HEK293 (cell line): Measurements from ENCODE around the gene FAM168A.

Experiments
- CTCF ChIA-PET: fragments of 350-600 bp; formaldehyde crosslinking; extraction: SDS; loops from one replicate; lab custom pipeline; 2021; ENCODE audit warnings: antibody characterized with exemption; lab: Yijun Ruan, JAX
- POLR2A ChIA-PET: fragments of 300-600 bp; formaldehyde crosslinking; extraction: SDS; loops from one replicate; lab custom pipeline; 2020; ENCODE audit warnings: antibody characterized with exemption, inconsistent platforms; lab: Yijun Ruan, JAX
- H3K27ac ChIP-seq: fragments of 200-500 bp; sonication (Bioruptor generic); 2 replicates; pipeline ENCODE4 v1.5.1; 2014; ENCODE audit warnings: low read depth, low read length, control low read depth, inconsistent platforms; ENCODE audit errors: extremely low read depth
- H3K36me3 ChIP-seq, 2 experiments: fragments of 200-500 bp in 1 of 2; sonication (Bioruptor generic) in 1 of 2; 1 replicate in 1 of 2; 2 replicates in 1 of 2; pipeline ENCODE4 v1.5.1; 2014 to 2017; ENCODE audit warnings: inconsistent platforms in 2 of 2, low read length in 2 of 2; ENCODE audit not compliant: control insufficient read depth in 2 of 2, insufficient read depth in 1 of 2
- H3K4me1 ChIP-seq: fragments of 200-500 bp; sonication (Bioruptor generic); 2 replicates; pipeline ENCODE4 v1.5.1; 2014; ENCODE audit warnings: mild to moderate bottlenecking, low read length, inconsistent platforms; ENCODE audit not compliant: control insufficient read depth, insufficient read depth
- H3K4me3 ChIP-seq: 2 replicates; pipeline ENCODE4 v1.5.1; 2011; ENCODE audit warnings: low read depth, mild to moderate bottlenecking, control low read depth, low read length, moderate library complexity
- H3K9me3 ChIP-seq: fragments of 200-500 bp; sonication (Bioruptor generic); 2 replicates; pipeline ENCODE4 v1.5.1; 2014; ENCODE audit warnings: low read depth, low read length, inconsistent platforms; ENCODE audit not compliant: control insufficient read depth, insufficient read depth
- ELK4 ChIP-seq: IDR thresholded peaks from 2 replicates; pipeline ENCODE4 v1.6.1; 2011; ENCODE audit warnings: mild to moderate bottlenecking, low read depth, low read length, borderline replicate concordance
- FEZF1 ChIP-seq: fragments of 450-650 bp; formaldehyde crosslinking; IDR thresholded peaks from 2 replicates; pipeline ENCODE4 v1.5.1; 2016; ENCODE audit warnings: missing biosample characterization, missing genetic modification characterization
- GLIS1 ChIP-seq: fragments of 450-650 bp; formaldehyde crosslinking; IDR thresholded peaks from 2 replicates; pipeline ENCODE4 v1.5.1; 2016; ENCODE audit warnings: missing biosample characterization, missing genetic modification characterization
- ZBTB6 ChIP-seq: fragments of 450-650 bp; formaldehyde crosslinking; IDR thresholded peaks from 2 replicates; pipeline ENCODE4 v1.5.1; 2017; ENCODE audit warnings: missing biosample characterization, missing genetic modification characterization
- ZNF10 ChIP-seq: fragments of 450-650 bp; formaldehyde crosslinking; IDR thresholded peaks from 2 replicates; pipeline ENCODE4 v1.5.1; 2017; ENCODE audit warnings: missing biosample characterization, missing genetic modification characterization
- ZNF157 ChIP-seq: fragments of 450-650 bp; formaldehyde crosslinking; IDR thresholded peaks from 2 replicates; pipeline ENCODE4 v1.5.1; 2016; ENCODE audit warnings: missing biosample characterization, missing genetic modification characterization
- ZNF26 ChIP-seq: fragments of 450-650 bp; formaldehyde crosslinking; IDR thresholded peaks from 2 replicates; pipeline ENCODE4 v1.5.1; 2016; ENCODE audit warnings: missing biosample characterization, missing genetic modification characterization
- ZNF513 ChIP-seq: fragments of 450-650 bp; IDR thresholded peaks from 2 replicates; pipeline ENCODE4 v1.5.1; 2018; ENCODE audit warnings: missing biosample characterization, missing genetic modification characterization
- ZNF600 ChIP-seq: fragments of 450-650 bp; formaldehyde crosslinking; IDR thresholded peaks from 2 replicates; pipeline ENCODE4 v1.5.1; 2016; ENCODE audit warnings: missing biosample characterization, missing genetic modification characterization
- ZNF610 ChIP-seq: fragments of 450-650 bp; formaldehyde crosslinking; IDR thresholded peaks from 2 replicates; pipeline ENCODE4 v1.5.1; 2016; ENCODE audit warnings: missing biosample characterization, missing genetic modification characterization, borderline replicate concordance
- ZNF629 ChIP-seq: fragments of 450-650 bp; formaldehyde crosslinking; IDR thresholded peaks from 2 replicates; pipeline ENCODE4 v1.5.1; 2017; ENCODE audit warnings: missing biosample characterization, missing genetic modification characterization
- ZNF843 ChIP-seq: fragments of 450-650 bp; formaldehyde crosslinking; IDR thresholded peaks from 2 replicates; pipeline ENCODE4 v1.5.1; 2016; ENCODE audit warnings: missing biosample characterization, missing genetic modification characterization
- ZSCAN30 ChIP-seq: fragments of 450-650 bp; IDR thresholded peaks from 2 replicates; pipeline ENCODE4 v1.5.1; 2018; ENCODE audit warnings: missing biosample characterization, mild to moderate bottlenecking, missing genetic modification characterization, moderate library complexity

Gene FAM168A

GRCh38 chr11:73493956-73494598 lies 103.8 kb downstream of the FAM168A start:
- Histone ChIP-seq H3K27ac (no peak overlapping the region), H3K9me3 (no peaks in the 10 kb centered on the region), H3K4me1 (no peaks in the 10 kb centered on the region), H3K4me3 (no peak overlapping the region), H3K36me3 (no peaks in the 10 kb centered on the region; a peak in 1 of 3 replicates)
- ChIA-PET CTCF (interaction anchor here (0.6 to 0.8 kb wide), 2 partner anchors 15 to 23 kb away, joined by 3 read pairs; no protein-coding TSS in a partner anchor), POLR2A (no interaction called here)
- no peak for TF ChIP-seq ZNF26 (tag by site-specific recombination)
- 0 out of 2 replicates have a peak, but pooled peaks have one; percentile 35 for TF ChIP-seq ZNF600 (tag by site-specific recombination)
- no peak for TF ChIP-seq ZNF10 (tag by site-specific recombination)
- TF ChIP-seq ZBTB6 (tag by site-specific recombination) = no peak
- TF ChIP-seq ZNF513 (tag by site-specific recombination) = no peak
- no peak for TF ChIP-seq ZNF610 (tag by site-specific recombination)

GRCh38 chr11:73481626-73482025 lies 116.3 kb downstream of the FAM168A start:
- CTCF ChIA-PET = interaction anchor here (5.1 kb wide), 1 partner anchor 179 kb away, joined by 47 read pairs; no protein-coding TSS in a partner anchor
- Histone ChIP-seq H3K4me3 (no peak overlapping the region), H3K4me1 (peaks cover 7% of the 10 kb centered on the region; the same call in 1 of the 2 replicates), H3K9me3 (no peaks in the 10 kb centered on the region; the same call in 1 of the 2 replicates), H3K27ac (no peak overlapping the region)
- TF ChIP-seq ZBTB6 (tag by site-specific recombination) (peak; percentile 68; the same call in 1 of the 2 replicates), GLIS1 (peak; percentile 87), ZNF157 (tag by site-specific recombination) (no peak), FEZF1 (peak; percentile 52), ELK4 (no peak), ZSCAN30 (tag by site-specific recombination) (no peak), ZNF629 (tag by site-specific recombination) (no peak), ZNF600 (tag by site-specific recombination) (0 out of 2 replicates have a peak, but pooled peaks have one; percentile 21), ZNF843 (tag by site-specific recombination) (peak; percentile 47; the same call in 1 of the 2 replicates)
- TF ChIP-seq, all 188 proteins: peak for 5
- H3K36me3 ChIP-seq = no peaks in the 10 kb centered on the region
- POLR2A ChIA-PET = no interaction called here
